A549 treated with CORT108297 at 1 μM for 4 hours (cell line): ENCODE data around the gene NUTM2D. TPM values are rescaled to one million over a fixed set of nuclear protein-coding genes. Genes with fewer than 3 reads are reported as not detected.

Experiments
- total RNA-seq: library from RNA; stranded (reverse); fragments of 200-300 nt; extraction: Qiagen RNA extraction; gene quantifications from 5 replicates; pipeline ENCODE4 v1.2.3, GENCODE V29; 2022

Gene NUTM2D
- 0.92 to 1.7 TPM (median 1.2 TPM) in 5 replicates for total RNA-seq

GRCh38 chr10:87357444-87357843, at the start of gene NUTM2D:
Gene NUTM2D, plus strand, starts transcription at chr10:87357744. Its CDS starts 522 bp downstream, at chr10:87358266.

Other genes starting within 250 kb of the NUTM2D start
- gene NUTM2A, start 132.3 kb upstream of the NUTM2D start, total RNA-seq = 0.03 to 0.14 TPM (median 0.09 TPM) in 5 replicates
- 26.3 to 29.0 TPM (median 26.5 TPM) in 5 replicates for gene MINPP1, start 147.1 kb downstream of the NUTM2D start, total RNA-seq